ENCODE results near the gene IL9R.

- TF ChIP-seq, protein P1, sequence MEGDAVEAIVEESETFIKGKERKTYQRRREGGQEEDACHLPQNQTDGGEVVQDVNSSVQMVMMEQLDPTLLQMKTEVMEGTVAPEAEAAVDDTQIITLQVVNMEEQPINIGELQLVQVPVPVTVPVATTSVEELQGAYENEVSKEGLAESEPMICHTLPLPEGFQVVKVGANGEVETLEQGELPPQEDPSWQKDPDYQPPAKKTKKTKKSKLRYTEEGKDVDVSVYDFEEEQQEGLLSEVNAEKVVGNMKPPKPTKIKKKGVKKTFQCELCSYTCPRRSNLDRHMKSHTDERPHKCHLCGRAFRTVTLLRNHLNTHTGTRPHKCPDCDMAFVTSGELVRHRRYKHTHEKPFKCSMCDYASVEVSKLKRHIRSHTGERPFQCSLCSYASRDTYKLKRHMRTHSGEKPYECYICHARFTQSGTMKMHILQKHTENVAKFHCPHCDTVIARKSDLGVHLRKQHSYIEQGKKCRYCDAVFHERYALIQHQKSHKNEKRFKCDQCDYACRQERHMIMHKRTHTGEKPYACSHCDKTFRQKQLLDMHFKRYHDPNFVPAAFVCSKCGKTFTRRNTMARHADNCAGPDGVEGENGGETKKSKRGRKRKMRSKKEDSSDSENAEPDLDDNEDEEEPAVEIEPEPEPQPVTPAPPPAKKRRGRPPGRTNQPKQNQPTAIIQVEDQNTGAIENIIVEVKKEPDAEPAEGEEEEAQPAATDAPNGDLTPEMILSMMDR (conservative IDR thresholded peaks at IDR 0.05; ENCODE audit: low read length), result no peak
- no peak for TF ChIP-seq EZH2phosphoT487 (IDR thresholded peaks at IDR 0.05; ENCODE audit: borderline replicate concordance)
These were observed 3.6 kb downstream of the IL9R start for GRCh38 chrX:156001001-156001666.
